Neuronal stem cell (in vitro differentiated cells): ENCODE data around the gene SUSD2.

Source experiments
- DNase-seq: peaks from one replicate; pipeline ENCODE4 v3.0.0-alpha.2; 2013; ENCODE audit warnings: low spot score
- H2AFZ ChIP-seq: one replicate; pipeline ENCODE4 v1.6.1; 2013; ENCODE audit warnings: mild to moderate bottlenecking, low read length, inconsistent platforms
- H2AK5ac ChIP-seq: 2 replicates; pipeline ENCODE4 v1.6.1; 2013; ENCODE audit warnings: low read depth, mild to moderate bottlenecking, inconsistent platforms, low read length, moderate library complexity, mixed read lengths
- H2BK120ac ChIP-seq: 2 replicates; pipeline ENCODE4 v1.6.1; 2013; ENCODE audit warnings: low read depth, mild to moderate bottlenecking, inconsistent platforms, low read length, moderate library complexity, mixed read lengths
- H2BK12ac ChIP-seq: one replicate; pipeline ENCODE4 v1.6.1; 2013; ENCODE audit warnings: low read length, inconsistent platforms
- H2BK15ac ChIP-seq: 2 replicates; pipeline ENCODE4 v1.6.1; 2013; ENCODE audit warnings: mild to moderate bottlenecking, low read length, inconsistent platforms, mixed read lengths
- H2BK5ac ChIP-seq: one replicate; pipeline ENCODE4 v1.6.1; 2013; ENCODE audit warnings: inconsistent platforms, mild to moderate bottlenecking, low read length, moderate library complexity
- H3K14ac ChIP-seq: one replicate; pipeline ENCODE4 v1.6.1; 2013; ENCODE audit warnings: low read length, inconsistent platforms
- H3K18ac ChIP-seq: 2 replicates; pipeline ENCODE4 v1.6.1; 2013; ENCODE audit warnings: low read length, inconsistent platforms
- H3K23ac ChIP-seq: 2 replicates; pipeline ENCODE4 v1.6.1; 2013; ENCODE audit warnings: low read depth, mild to moderate bottlenecking, mixed read lengths, low read length, inconsistent platforms; ENCODE audit not compliant: poor library complexity
- H3K27ac ChIP-seq: replicated peaks from 3 replicates; pipeline ENCODE4 v1.5.1; 2013; ENCODE audit warnings: low read length, inconsistent platforms
- H3K27me3 ChIP-seq, 3 experiments: 2 replicates each; pipeline ENCODE4 v1.6.1; 2013; ENCODE audit warnings: low read length in 3 of 3, mild to moderate bottlenecking in 2 of 3, inconsistent platforms in 1 of 3, low read depth in 1 of 3, mixed read lengths in 1 of 3, moderate library complexity in 1 of 3; ENCODE audit not compliant: control insufficient read depth in 3 of 3, insufficient read depth in 3 of 3
- H3K36me3 ChIP-seq, 2 donors: replicated peaks in 1 of 2; 2 replicates each; pipeline ENCODE4 v1.6.1; 2013; ENCODE audit warnings: low read length in 2 of 2; ENCODE audit not compliant: control insufficient read depth in 2 of 2, insufficient read depth in 2 of 2
- H3K4ac ChIP-seq: 2 replicates; pipeline ENCODE4 v1.6.1; 2013; ENCODE audit warnings: inconsistent platforms, mild to moderate bottlenecking, low read length, moderate library complexity
- H3K4me1 ChIP-seq, 2 donors: 1 replicate in 1 of 2; 2 replicates in 1 of 2; pipeline ENCODE4 v1.6.1; 2013; ENCODE audit warnings: low read length in 2 of 2, low read depth in 1 of 2; ENCODE audit not compliant: control insufficient read depth in 2 of 2, insufficient read depth in 1 of 2
- H3K4me2 ChIP-seq: one replicate; pipeline ENCODE4 v1.6.1; 2013; ENCODE audit warnings: mild to moderate bottlenecking, low read length, inconsistent platforms; ENCODE audit not compliant: insufficient read depth, poor library complexity, severe bottlenecking
- H3K4me3 ChIP-seq, 2 donors: 2 replicates each; pipeline ENCODE4 v1.5.1; 2013; ENCODE audit warnings: low read length in 2 of 2, mild to moderate bottlenecking in 2 of 2, inconsistent platforms in 1 of 2, moderate library complexity in 1 of 2
- H3K79me1 ChIP-seq: one replicate; pipeline ENCODE4 v1.6.1; 2013; ENCODE audit warnings: low read depth, mild to moderate bottlenecking, inconsistent platforms, low read length, moderate library complexity
- H3K9ac ChIP-seq: one replicate; pipeline ENCODE4 v1.6.1; 2013; ENCODE audit warnings: mild to moderate bottlenecking, low read depth, low read length, inconsistent platforms; ENCODE audit not compliant: poor library complexity
- H3K9me3 ChIP-seq, 2 donors: replicated peaks in 1 of 2; 2 replicates each; pipeline versions ENCODE3 to v1.6.1; 2013; ENCODE audit warnings: low read length in 2 of 2, mild to moderate bottlenecking in 2 of 2, inconsistent platforms in 1 of 2, low read depth in 1 of 2, mixed read lengths in 1 of 2, moderate library complexity in 1 of 2; ENCODE audit not compliant: control insufficient read depth in 2 of 2, insufficient read depth in 1 of 2
- H4K8ac ChIP-seq: one replicate; pipeline ENCODE4 v1.6.1; 2013; ENCODE audit warnings: low read depth, mild to moderate bottlenecking, inconsistent platforms, low read length, moderate library complexity
- H4K91ac ChIP-seq: one replicate; pipeline ENCODE4 v1.6.1; 2013; ENCODE audit warnings: low read length, low read depth, mild to moderate bottlenecking, inconsistent platforms; ENCODE audit not compliant: poor library complexity
- WGBS, 2 donors: extraction: QIAGEN DNeasy Blood & Tissue Kit; methylation state at CpG; one replicate each; pipeline ENCODE4 v1.1.7; 2013; ENCODE audit warnings: missing lambda C conversion rate in 2 of 2, mixed read lengths in 1 of 2; ENCODE audit not compliant: insufficient read length in 2 of 2, insufficient replicate concordance in 1 of 2; ENCODE audit errors: extremely low coverage in 2 of 2; 5-methylcytosine and 5-hydroxymethylcytosine counted together

Gene SUSD2

GRCh38 chr22:24178021-24178431 is 3.3 kb upstream of the SUSD2 start:
- no CpG with 5 or more reads among the region's 12 CpGs for WGBS, 2 donors

GRCh38 chr22:24178502-24179440 is 2.5 kb upstream of the SUSD2 start:
- H2BK15ac ChIP-seq = no peak overlapping the region
- H4K91ac ChIP-seq = peak overlapping the region; percentile 8
- H3K23ac ChIP-seq = peak overlapping the region; percentile 73
- H3K9me3 ChIP-seq = no peaks in the 10 kb centered on the region
- no peak overlapping the region for H2AK5ac ChIP-seq
- H3K36me3 ChIP-seq = peaks cover 5 to 19% of the 10 kb centered on the region in 2 donors
- H3K18ac ChIP-seq = no peak overlapping the region
- H3K14ac ChIP-seq = no peak overlapping the region
- H4K8ac ChIP-seq = peak overlapping the region; percentile 86
- no peak overlapping the region for H3K27ac ChIP-seq
- no peak overlapping the region for H2BK5ac ChIP-seq
- DNase-seq = no peak
- H2BK12ac ChIP-seq = no peak overlapping the region
- no peak overlapping the region for H2AFZ ChIP-seq
- H3K4me3 ChIP-seq = no peak overlapping the region
- peaks cover 5% of the 10 kb centered on the region for H3K79me1 ChIP-seq
- H3K4me1 ChIP-seq = peaks cover 3% of the 10 kb centered on the region in 2 donors
- H2BK120ac ChIP-seq = peak overlapping the region; percentile 28
- no peaks in the 10 kb centered on the region for H3K27me3 ChIP-seq
- H3K9ac ChIP-seq = no peak overlapping the region
- H3K4ac ChIP-seq = no peak overlapping the region
- no peak overlapping the region for H3K4me2 ChIP-seq
- WGBS, 2 donors = no CpG with 5 or more reads among the region's 21 CpGs

More at GRCh38 chr22:24178021-24178431, 3.3 kb upstream of the SUSD2 start:
- Histone ChIP-seq H2BK5ac (no peak overlapping the region), H2AFZ (no peak overlapping the region), H2BK12ac (peak overlapping the region; percentile 73), H4K8ac (no peak overlapping the region), H3K36me3 (peaks cover 7 to 23% of the 10 kb centered on the region in 2 donors), H3K23ac (no peak overlapping the region), H3K4ac (no peak overlapping the region), H2BK120ac (peak overlapping the region; percentile 28), H3K27ac (no peak overlapping the region), H3K79me1 (peaks cover 5% of the 10 kb centered on the region), H2AK5ac (no peak overlapping the region), H3K4me1 (peaks cover 3 to 5% of the 10 kb centered on the region in 2 donors), H3K4me3 (no peak overlapping the region), H2BK15ac (no peak overlapping the region), H4K91ac (peak overlapping the region; percentile 8), H3K9me3 (no peaks in the 10 kb centered on the region), H3K14ac (no peak overlapping the region), H3K18ac (no peak overlapping the region), H3K27me3 (no peaks in the 10 kb centered on the region), H3K9ac (no peak overlapping the region), H3K4me2 (no peak overlapping the region)
- DNase-seq = no peak

GRCh38 chr22:24179478-24180210 is 1.6 kb upstream of the SUSD2 start:
- H2AFZ ChIP-seq = no peak overlapping the region
- H2BK12ac ChIP-seq = no peak overlapping the region
- H3K4ac ChIP-seq = no peak overlapping the region
- peak overlapping the region; percentile 71 for H3K18ac ChIP-seq
- H3K4me1 ChIP-seq = peaks cover 3% of the 10 kb centered on the region in 2 donors
- H3K27me3 ChIP-seq = no peaks in the 10 kb centered on the region
- no peak overlapping the region for H2BK120ac ChIP-seq
- peak overlapping the region; percentile 65 for H4K8ac ChIP-seq
- no peak overlapping the region for H3K9ac ChIP-seq
- H3K9me3 ChIP-seq = no peaks in the 10 kb centered on the region
- WGBS, 2 donors = no CpG with 5 or more reads among the region's 17 CpGs
- peak overlapping the region; percentile 11 for H2BK5ac ChIP-seq
- peaks cover 5% of the 10 kb centered on the region for H3K79me1 ChIP-seq
- peaks cover 0 to 15% of the 10 kb centered on the region in 2 donors for H3K36me3 ChIP-seq
- no peak overlapping the region for H2BK15ac ChIP-seq
- no peak for DNase-seq
- no peak overlapping the region for H3K4me2 ChIP-seq
- H3K23ac ChIP-seq = peak overlapping the region; percentile 31
- no peak overlapping the region for H2AK5ac ChIP-seq
- H3K14ac ChIP-seq = no peak overlapping the region
- no peak overlapping the region for H3K27ac ChIP-seq
- no peak overlapping the region for H4K91ac ChIP-seq
- H3K4me3 ChIP-seq = no peak overlapping the region
